ENCODE measurements around the gene LPIN1.

DNA sequence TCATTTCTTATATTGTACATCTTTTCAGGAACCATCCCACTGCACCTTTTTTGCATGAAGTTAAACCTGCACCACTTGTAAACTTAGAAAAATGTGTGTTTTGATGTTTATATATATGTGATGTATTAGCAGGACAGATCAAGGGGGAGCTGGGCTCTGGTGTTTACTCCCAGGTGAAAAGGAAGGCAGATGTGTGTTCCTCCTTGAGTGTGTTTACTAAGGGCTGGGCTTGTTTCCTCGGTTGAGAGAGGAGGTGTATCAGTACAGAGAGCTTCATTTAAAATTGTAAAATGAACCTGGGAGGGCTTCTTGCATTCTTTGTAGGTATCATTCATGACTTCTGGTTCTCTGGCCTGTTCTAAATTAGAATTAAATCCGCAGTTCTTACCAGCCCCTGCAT lies 14.8 kb downstream of the LPIN1 start:
- TF ChIP-seq GATA2 (IDR thresholded peaks at IDR 0.05; ENCODE audit: low read depth, low read length) (no peak), GATA3 (IDR thresholded peaks at IDR 0.05; ENCODE audit: low read depth, low read length) (no peak)

Measured in SH-SY5Y (cell line).